SK-N-SH (cell line): ENCODE measurements around the gene LRRC72.

ENCODE experiments used
- CHD2 ChIP-seq: fragments of 150-350 bp; IDR thresholded peaks from 2 replicates; pipeline ENCODE4 v1.6.1; 2018; ENCODE audit warnings: low read length; ENCODE audit not compliant: partially characterized antibody
- EP300 ChIP-seq, 2 experiments: IDR thresholded peaks; 2 replicates each; pipeline versions ENCODE4 v1.4.0 to v1.6.1; 2012; ENCODE audit warnings: borderline replicate concordance in 1 of 2, low read depth in 1 of 2, low read length in 1 of 2
- GABPA ChIP-seq: IDR thresholded peaks from 2 replicates; pipeline ENCODE4 v1.4.0; 2012; ENCODE audit warnings: low read depth, mild to moderate bottlenecking
- MAX ChIP-seq: IDR thresholded peaks from 2 replicates; pipeline ENCODE4 v1.4.0; 2012; ENCODE audit warnings: low read depth
- REST ChIP-seq: IDR thresholded peaks from 2 replicates; pipeline ENCODE4 v1.6.1; 2012; ENCODE audit warnings: mild to moderate bottlenecking, low read depth, low read length, moderate library complexity
- SIN3A ChIP-seq: IDR thresholded peaks from 2 replicates; pipeline ENCODE4 v1.6.1; 2012; ENCODE audit warnings: low read depth, mild to moderate bottlenecking, low read length, moderate library complexity, borderline replicate concordance
- SMC3 ChIP-seq: IDR thresholded peaks from 2 replicates; pipeline ENCODE4 v1.6.1; 2012; ENCODE audit warnings: low read depth, low read length, improper control_type of control experiment
- TAF1 ChIP-seq: IDR thresholded peaks from 2 replicates; pipeline ENCODE4 v1.6.1; 2012; ENCODE audit warnings: low read depth, mild to moderate bottlenecking, low read length, moderate library complexity, borderline replicate concordance
- TCF12 ChIP-seq: IDR thresholded peaks from 2 replicates; pipeline ENCODE4 v1.4.0; 2012
- YY1 ChIP-seq: IDR thresholded peaks from 2 replicates; pipeline ENCODE4 v1.4.0; 2012; ENCODE audit warnings: low read depth, mild to moderate bottlenecking
- TF ChIP-seq, protein P1 (sequence below): fragments of 200-600 bp; sonication (generic); IDR thresholded peaks from 2 replicates; pipeline ENCODE4 v1.6.1; 2017; ENCODE audit warnings: antibody characterized with exemption, mild to moderate bottlenecking, moderate library complexity
- TF ChIP-seq, protein P2 (sequence below): fragments of 150-350 bp; IDR thresholded peaks from 2 replicates; pipeline ENCODE4 v1.6.1; 2017; ENCODE audit warnings: antibody characterized with exemption, low read length, low read depth, borderline replicate concordance
- TF ChIP-seq, protein P3 (sequence below): fragments of 150-350 bp; IDR thresholded peaks from 2 replicates; pipeline ENCODE4 v1.6.1; 2016; ENCODE audit warnings: mild to moderate bottlenecking, low read depth, low read length

DNA sequence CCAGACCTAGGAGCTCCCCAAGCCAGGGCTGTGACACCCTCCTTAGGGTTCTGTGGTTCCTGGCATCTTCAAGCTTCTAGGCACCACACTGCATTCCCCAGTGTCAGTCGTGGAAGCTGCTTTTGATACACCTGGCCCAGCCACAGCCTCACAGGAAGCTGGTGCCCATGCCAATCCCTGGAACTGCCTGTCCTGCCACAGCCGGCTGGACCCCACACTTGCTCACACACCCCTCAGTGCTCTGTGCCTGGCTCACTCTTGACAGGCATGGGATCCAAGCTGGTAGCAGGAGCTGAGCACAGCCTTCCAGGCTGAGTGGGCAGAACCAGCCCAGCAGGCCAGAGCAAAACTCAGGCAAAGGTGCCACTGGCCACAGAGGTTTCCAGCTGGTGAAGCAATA is 21.8 kb downstream of the LRRC72 start:
- TF ChIP-seq, protein P1, sequence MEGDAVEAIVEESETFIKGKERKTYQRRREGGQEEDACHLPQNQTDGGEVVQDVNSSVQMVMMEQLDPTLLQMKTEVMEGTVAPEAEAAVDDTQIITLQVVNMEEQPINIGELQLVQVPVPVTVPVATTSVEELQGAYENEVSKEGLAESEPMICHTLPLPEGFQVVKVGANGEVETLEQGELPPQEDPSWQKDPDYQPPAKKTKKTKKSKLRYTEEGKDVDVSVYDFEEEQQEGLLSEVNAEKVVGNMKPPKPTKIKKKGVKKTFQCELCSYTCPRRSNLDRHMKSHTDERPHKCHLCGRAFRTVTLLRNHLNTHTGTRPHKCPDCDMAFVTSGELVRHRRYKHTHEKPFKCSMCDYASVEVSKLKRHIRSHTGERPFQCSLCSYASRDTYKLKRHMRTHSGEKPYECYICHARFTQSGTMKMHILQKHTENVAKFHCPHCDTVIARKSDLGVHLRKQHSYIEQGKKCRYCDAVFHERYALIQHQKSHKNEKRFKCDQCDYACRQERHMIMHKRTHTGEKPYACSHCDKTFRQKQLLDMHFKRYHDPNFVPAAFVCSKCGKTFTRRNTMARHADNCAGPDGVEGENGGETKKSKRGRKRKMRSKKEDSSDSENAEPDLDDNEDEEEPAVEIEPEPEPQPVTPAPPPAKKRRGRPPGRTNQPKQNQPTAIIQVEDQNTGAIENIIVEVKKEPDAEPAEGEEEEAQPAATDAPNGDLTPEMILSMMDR = no peak
- no peak for TF ChIP-seq REST
- no peak for TF ChIP-seq SIN3A
- TF ChIP-seq MAX = no peak
- no peak for TF ChIP-seq SMC3
- TF ChIP-seq, protein P2, sequence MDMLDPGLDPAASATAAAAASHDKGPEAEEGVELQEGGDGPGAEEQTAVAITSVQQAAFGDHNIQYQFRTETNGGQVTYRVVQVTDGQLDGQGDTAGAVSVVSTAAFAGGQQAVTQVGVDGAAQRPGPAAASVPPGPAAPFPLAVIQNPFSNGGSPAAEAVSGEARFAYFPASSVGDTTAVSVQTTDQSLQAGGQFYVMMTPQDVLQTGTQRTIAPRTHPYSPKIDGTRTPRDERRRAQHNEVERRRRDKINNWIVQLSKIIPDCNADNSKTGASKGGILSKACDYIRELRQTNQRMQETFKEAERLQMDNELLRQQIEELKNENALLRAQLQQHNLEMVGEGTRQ = no peak
- TF ChIP-seq CHD2 = no peak
- TF ChIP-seq TAF1 = no peak
- TF ChIP-seq YY1 = no peak
- TF ChIP-seq EP300 (IDR thresholded peaks at IDR 0.05; ENCODE audit: borderline replicate concordance in 1 of 2, low read depth in 1 of 2, low read length in 1 of 2) = no peak
- TF ChIP-seq TCF12 = no peak
- TF ChIP-seq GABPA = no peak
- TF ChIP-seq, protein P3, sequence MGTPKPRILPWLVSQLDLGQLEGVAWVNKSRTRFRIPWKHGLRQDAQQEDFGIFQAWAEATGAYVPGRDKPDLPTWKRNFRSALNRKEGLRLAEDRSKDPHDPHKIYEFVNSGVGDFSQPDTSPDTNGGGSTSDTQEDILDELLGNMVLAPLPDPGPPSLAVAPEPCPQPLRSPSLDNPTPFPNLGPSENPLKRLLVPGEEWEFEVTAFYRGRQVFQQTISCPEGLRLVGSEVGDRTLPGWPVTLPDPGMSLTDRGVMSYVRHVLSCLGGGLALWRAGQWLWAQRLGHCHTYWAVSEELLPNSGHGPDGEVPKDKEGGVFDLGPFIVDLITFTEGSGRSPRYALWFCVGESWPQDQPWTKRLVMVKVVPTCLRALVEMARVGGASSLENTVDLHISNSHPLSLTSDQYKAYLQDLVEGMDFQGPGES = no peak
